ENCODE measurements around the gene CRTAP. TPM values are rescaled to one million over a fixed set of nuclear protein-coding genes. Genes with fewer than 3 reads are reported as not detected.
"Not testable (repeated sequence)": the region's sequence is repeated elsewhere in the genome, so short reads cannot be mapped to it uniquely, and the experiment has no call there.

The CRTAP gene
- total RNA-seq, 2 donors from 2014 or later, result 182 to 229 TPM

DNA sequence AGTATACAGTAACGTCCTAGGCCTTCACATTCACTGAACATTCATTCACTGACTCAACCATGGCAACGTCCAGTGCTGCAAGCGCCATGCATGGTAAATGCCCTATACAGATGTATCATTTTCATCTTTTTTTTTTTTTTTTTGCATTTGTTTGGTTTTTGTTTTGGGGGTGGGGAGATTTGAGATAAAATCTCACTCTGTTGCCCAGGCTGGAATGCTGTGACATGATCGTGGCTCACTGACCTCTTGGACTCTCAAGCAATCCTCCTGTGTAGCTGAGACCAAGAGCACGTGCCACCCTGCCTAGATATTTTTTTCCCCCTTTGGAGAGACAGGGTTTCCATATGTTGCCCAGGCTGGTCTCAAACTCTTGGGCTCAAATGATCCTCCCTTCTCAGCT lies 67.4 kb downstream of the CRTAP start:
- Histone ChIP-seq H3K4me3 (no peak overlapping the region), H3K36me3 (no peaks in the 10 kb centered on the region), H3K4me1 (replicated peaks) (no peaks in the 10 kb centered on the region), H3K9me3 (no peaks in the 10 kb centered on the region), H3K27ac (no peak overlapping the region), H3K27me3 (replicated peaks; ENCODE audit: insufficient read depth) (no peaks in the 10 kb centered on the region)
- 79% methylated on average over 5 of the region's 5 CpGs for WGBS
- TF ChIP-seq, protein P1, sequence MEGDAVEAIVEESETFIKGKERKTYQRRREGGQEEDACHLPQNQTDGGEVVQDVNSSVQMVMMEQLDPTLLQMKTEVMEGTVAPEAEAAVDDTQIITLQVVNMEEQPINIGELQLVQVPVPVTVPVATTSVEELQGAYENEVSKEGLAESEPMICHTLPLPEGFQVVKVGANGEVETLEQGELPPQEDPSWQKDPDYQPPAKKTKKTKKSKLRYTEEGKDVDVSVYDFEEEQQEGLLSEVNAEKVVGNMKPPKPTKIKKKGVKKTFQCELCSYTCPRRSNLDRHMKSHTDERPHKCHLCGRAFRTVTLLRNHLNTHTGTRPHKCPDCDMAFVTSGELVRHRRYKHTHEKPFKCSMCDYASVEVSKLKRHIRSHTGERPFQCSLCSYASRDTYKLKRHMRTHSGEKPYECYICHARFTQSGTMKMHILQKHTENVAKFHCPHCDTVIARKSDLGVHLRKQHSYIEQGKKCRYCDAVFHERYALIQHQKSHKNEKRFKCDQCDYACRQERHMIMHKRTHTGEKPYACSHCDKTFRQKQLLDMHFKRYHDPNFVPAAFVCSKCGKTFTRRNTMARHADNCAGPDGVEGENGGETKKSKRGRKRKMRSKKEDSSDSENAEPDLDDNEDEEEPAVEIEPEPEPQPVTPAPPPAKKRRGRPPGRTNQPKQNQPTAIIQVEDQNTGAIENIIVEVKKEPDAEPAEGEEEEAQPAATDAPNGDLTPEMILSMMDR (IDR thresholded peaks at IDR 0.05), result no peak
- TF ChIP-seq POLR2AphosphoS5 (IDR thresholded peaks at IDR 0.05) (no peak), POLR2A (IDR thresholded peaks at IDR 0.05) (no peak)
- intact Hi-C loops (cut with DNase I), result no loop called here
- no peak for DNase-seq (ENCODE audit: low spot score)

DNA sequence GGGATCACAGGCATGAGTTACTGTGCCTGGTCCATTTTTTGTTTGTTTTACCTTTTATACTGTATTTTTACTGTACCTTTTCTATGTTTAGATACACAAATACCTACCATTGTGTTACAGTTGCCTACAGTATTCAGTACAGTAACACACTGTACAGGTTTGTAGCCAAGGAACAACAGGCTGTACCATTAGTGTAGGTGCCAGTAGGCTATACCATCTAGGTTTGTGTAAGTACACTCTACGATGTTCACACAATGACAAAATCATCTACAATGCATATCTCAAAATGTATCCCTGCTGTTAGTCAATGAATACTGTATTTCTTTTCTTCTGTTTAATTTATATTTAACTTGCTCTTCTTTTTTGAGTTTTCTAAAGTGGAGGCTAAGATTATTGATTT lies 67.8 kb downstream of the CRTAP start:
- H3K27me3 ChIP-seq (replicated peaks; ENCODE audit: insufficient read depth); H3K4me1 ChIP-seq (replicated peaks); H3K9me3 ChIP-seq; intact Hi-C loops (cut with DNase I); H3K4me3 ChIP-seq; H3K27ac ChIP-seq; DNase-seq (ENCODE audit: low spot score); H3K36me3 ChIP-seq: not testable (repeated sequence)
- 94% methylated on average over 1 of the region's 1 CpG for WGBS

DNA sequence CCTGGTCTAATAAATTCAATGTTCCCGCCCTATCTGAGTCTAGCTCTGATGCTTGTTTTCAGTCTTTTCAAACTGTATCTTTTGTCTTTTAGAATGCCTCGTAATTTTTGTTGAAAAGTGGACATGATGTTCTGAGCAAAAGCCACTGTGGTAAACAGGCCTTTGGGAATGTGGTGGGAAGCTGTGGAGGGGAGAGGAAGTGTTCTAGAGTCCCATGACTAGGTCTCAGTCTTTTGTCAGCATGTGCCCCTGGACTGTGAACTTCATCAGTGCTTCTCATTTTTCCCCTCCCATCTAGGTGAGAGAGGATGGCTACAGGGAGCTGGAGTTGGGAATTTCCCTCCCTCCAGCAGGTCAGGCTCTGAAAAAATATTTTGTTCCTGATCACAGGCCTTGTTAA lies 71.0 kb downstream of the CRTAP start:
- TF ChIP-seq POLR2A (IDR thresholded peaks at IDR 0.05) (no peak), POLR2AphosphoS5 (IDR thresholded peaks at IDR 0.05) (no peak)
- TF ChIP-seq, protein P1 (IDR thresholded peaks at IDR 0.05), result no peak
- H3K4me1 ChIP-seq (replicated peaks), result no peaks in the 10 kb centered on the region
- intact Hi-C loops (cut with DNase I), result no loop called here
- no peaks in the 10 kb centered on the region for H3K36me3 ChIP-seq
- H3K27me3 ChIP-seq (replicated peaks; ENCODE audit: insufficient read depth), result no peaks in the 10 kb centered on the region
- DNase-seq (ENCODE audit: low spot score), result no peak
- no peak overlapping the region for H3K4me3 ChIP-seq
- H3K9me3 ChIP-seq, result no peaks in the 10 kb centered on the region
- no peak overlapping the region for H3K27ac ChIP-seq
- WGBS, result 83% methylated on average over 2 of the region's 2 CpGs

DNA sequence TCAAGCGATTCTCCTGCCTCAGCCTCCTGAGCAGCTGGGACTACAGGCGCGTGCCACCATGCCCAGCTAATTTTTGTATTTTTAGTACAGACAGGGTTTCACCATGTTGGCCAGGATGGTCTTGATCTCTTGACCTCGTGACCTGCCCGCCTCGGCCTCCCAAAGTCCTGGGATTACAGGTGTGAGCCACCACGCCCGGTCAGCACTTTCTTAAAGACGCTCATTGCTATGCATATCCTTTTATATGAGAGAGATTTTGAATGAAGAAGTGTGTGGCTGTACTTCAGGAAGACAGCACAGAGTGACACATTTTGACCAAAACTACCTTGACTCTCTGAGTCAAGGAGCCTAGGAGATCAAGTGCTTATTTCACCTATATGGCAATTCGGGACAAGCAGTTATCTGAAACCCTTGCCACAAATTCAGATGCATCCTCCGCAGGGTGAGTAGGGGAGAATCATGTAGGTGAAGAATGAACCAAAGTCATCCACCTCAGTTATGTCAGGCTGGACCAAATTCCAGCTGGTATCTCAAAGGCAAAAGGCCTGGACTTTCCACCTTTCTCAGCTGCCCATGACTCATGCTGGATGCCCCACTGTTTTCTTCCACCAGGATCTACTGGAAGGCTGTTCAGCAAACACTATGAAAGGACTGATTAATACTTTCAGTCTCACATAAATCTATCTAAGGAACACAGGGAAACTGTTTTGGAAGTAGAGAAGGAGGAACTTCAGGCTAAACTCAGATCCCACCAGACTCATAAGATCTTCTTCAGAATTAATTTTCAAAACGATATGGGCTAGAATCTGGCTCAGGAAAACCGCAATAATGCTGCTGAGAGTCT lies 72.9 kb downstream of the CRTAP start:
- Histone ChIP-seq H3K4me3 (no peak overlapping the region), H3K36me3 (no peaks in the 10 kb centered on the region), H3K9me3 (no peaks in the 10 kb centered on the region), H3K4me1 (replicated peaks) (no peaks in the 10 kb centered on the region), H3K27me3 (replicated peaks; ENCODE audit: insufficient read depth) (no peaks in the 10 kb centered on the region), H3K27ac (no peak overlapping the region)
- TF ChIP-seq POLR2AphosphoS5 (IDR thresholded peaks at IDR 0.05), result no peak
- no peak for TF ChIP-seq POLR2A (IDR thresholded peaks at IDR 0.05)
- TF ChIP-seq, protein P1 (IDR thresholded peaks at IDR 0.05), result no peak
- intact Hi-C loops (cut with DNase I), result no loop called here
- 92% methylated on average over 13 of the region's 13 CpGs for WGBS
- DNase-seq (ENCODE audit: low spot score), result no peak

DNA sequence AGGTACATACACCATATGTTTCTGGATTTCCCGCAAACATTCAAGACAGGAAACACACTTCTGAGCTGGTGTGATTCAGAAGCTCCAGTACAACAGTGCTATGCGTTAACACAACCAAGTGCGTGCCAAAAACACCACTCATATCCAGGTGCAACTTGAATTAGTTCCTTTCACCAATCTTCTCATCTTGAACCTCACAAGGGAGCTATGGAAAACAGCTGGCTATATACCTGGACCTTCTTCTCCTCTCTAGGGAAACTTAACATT lies 73.5 kb downstream of the CRTAP start:
- 94% methylated on average over 3 of the region's 3 CpGs for WGBS

More for the DNA sequence above, 73.5 kb downstream of the CRTAP start:
- H3K4me1 ChIP-seq (replicated peaks), result no peaks in the 10 kb centered on the region
- no peaks in the 10 kb centered on the region for H3K36me3 ChIP-seq
- no peaks in the 10 kb centered on the region for H3K9me3 ChIP-seq
- DNase-seq (ENCODE audit: low spot score), result no peak
- H3K27me3 ChIP-seq (replicated peaks; ENCODE audit: insufficient read depth), result no peaks in the 10 kb centered on the region
- H3K4me3 ChIP-seq, result no peak overlapping the region
- intact Hi-C loops (cut with DNase I), result no loop called here
- TF ChIP-seq, protein P1 (IDR thresholded peaks at IDR 0.05), result no peak
- TF ChIP-seq POLR2AphosphoS5 (IDR thresholded peaks at IDR 0.05) (no peak), POLR2A (IDR thresholded peaks at IDR 0.05) (no peak)
- H3K27ac ChIP-seq, result no peak overlapping the region
